DND-41 (cell line): ENCODE measurements around the gene LRFN4.

ENCODE experiments used
- ATAC-seq: fragments of 200-7000 bp; cut with Tn5 transposase; 3 replicates; pipeline ENCODE4 v1.9.1; 2021; ENCODE audit warnings: low read depth; ENCODE audit not compliant: insufficient read depth
- DNase-seq: peaks from one replicate; pipeline ENCODE4 v3.0.0-alpha.2; 2020
- H2AFZ ChIP-seq: 2 replicates; pipeline ENCODE4 v1.6.0; 2012; ENCODE audit warnings: low read depth, low read length
- H3K27ac ChIP-seq: 2 replicates; pipeline ENCODE4 v1.5.1; 2012; ENCODE audit warnings: low read length, inconsistent platforms
- H3K27me3 ChIP-seq: fragments of 200-600 bp; sonication (generic); 2 replicates; pipeline ENCODE4 v1.6.0; 2012; ENCODE audit warnings: low read length, mild to moderate bottlenecking, inconsistent platforms; ENCODE audit not compliant: insufficient read depth, poor library complexity
- H3K36me3 ChIP-seq: 2 replicates; pipeline ENCODE4 v1.5.1; 2012; ENCODE audit warnings: low read length, inconsistent platforms; ENCODE audit not compliant: insufficient read depth
- H3K4me1 ChIP-seq: 2 replicates; pipeline ENCODE4 v1.5.1; 2012; ENCODE audit warnings: mild to moderate bottlenecking, low read length; ENCODE audit not compliant: insufficient read depth
- H3K4me2 ChIP-seq: 2 replicates; pipeline ENCODE4 v1.6.0; 2012; ENCODE audit warnings: mild to moderate bottlenecking, moderate library complexity, low read length, inconsistent platforms; ENCODE audit not compliant: insufficient read depth
- H3K4me3 ChIP-seq, 2 experiments: fragments of 200-600 bp in 1 of 2; shearing (Covaris generic) in 1 of 2; 2 replicates each; pipeline ENCODE4 v1.5.1; 2012 to 2016; ENCODE audit warnings: inconsistent platforms in 2 of 2, low read length in 2 of 2, mild to moderate bottlenecking in 2 of 2, low read depth in 1 of 2, moderate library complexity in 1 of 2
- H3K79me2 ChIP-seq: 2 replicates; pipeline ENCODE4 v1.6.0; 2012; ENCODE audit warnings: low read length, inconsistent platforms; ENCODE audit not compliant: insufficient read depth
- H3K9ac ChIP-seq: 2 replicates; pipeline ENCODE4 v1.6.0; 2012; ENCODE audit warnings: low read depth, mild to moderate bottlenecking, inconsistent platforms, low read length, moderate library complexity
- H3K9me3 ChIP-seq: 2 replicates; pipeline ENCODE4 v1.5.1; 2012; ENCODE audit warnings: low read length, moderate library complexity, mild to moderate bottlenecking, inconsistent platforms; ENCODE audit not compliant: insufficient read depth, severe bottlenecking
- H4K20me1 ChIP-seq: 2 replicates; pipeline ENCODE4 v1.6.0; 2012; ENCODE audit warnings: low read length; ENCODE audit not compliant: insufficient read depth
- CTCF ChIP-seq: IDR thresholded peaks from 2 replicates; pipeline ENCODE4 v1.5.1; 2012; ENCODE audit warnings: borderline replicate concordance, low read length, moderate library complexity, mild to moderate bottlenecking; ENCODE audit not compliant: poor library complexity, severe bottlenecking; ENCODE audit errors: extremely low read depth
- EZH2 ChIP-seq: IDR thresholded peaks from 3 replicates; pipeline ENCODE4 v1.6.1; 2012; ENCODE audit warnings: borderline replicate concordance, low read depth, mild to moderate bottlenecking, moderate library complexity, low read length, inconsistent platforms; ENCODE audit not compliant: severe bottlenecking

The LRFN4 gene

DNA sequence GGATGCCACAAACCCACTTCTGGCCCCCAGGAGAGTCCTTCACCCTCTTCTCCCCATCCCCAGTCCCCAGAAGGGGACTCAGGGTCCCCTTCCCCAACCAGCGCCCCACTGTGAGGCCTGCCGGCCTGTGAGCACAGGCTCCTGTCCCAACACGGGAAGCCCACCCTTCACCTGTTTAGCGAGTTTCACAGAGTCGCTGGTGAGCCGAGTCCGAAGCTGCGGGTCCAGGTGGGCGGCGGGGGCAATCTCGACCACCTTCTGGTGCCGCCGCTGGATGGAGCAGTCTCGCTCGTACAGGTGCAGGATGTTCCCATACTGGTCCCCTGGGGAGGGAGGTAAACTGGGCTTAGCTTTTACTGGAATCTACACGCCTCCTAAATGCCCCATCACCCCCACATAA lies 13.3 kb downstream of the LRFN4 start:
- no peaks in the 10 kb centered on the region for H3K9me3 ChIP-seq
- no peaks in the 10 kb centered on the region for H4K20me1 ChIP-seq
- H3K4me1 ChIP-seq, result no peaks in the 10 kb centered on the region
- no peak overlapping the region for H2AFZ ChIP-seq
- no peak overlapping the region for H3K4me2 ChIP-seq
- H3K9ac ChIP-seq, result no peak overlapping the region
- TF ChIP-seq CTCF (no peak), EZH2 (no peak)
- DNase-seq (no peak), ATAC-seq (no peak)
- no peaks in the 10 kb centered on the region for H3K79me2 ChIP-seq
- no peak overlapping the region for H3K4me3 ChIP-seq
- no peak overlapping the region for H3K27ac ChIP-seq
- H3K36me3 ChIP-seq, result peaks cover 18% of the 10 kb centered on the region
- no peaks in the 10 kb centered on the region for H3K27me3 ChIP-seq

DNA sequence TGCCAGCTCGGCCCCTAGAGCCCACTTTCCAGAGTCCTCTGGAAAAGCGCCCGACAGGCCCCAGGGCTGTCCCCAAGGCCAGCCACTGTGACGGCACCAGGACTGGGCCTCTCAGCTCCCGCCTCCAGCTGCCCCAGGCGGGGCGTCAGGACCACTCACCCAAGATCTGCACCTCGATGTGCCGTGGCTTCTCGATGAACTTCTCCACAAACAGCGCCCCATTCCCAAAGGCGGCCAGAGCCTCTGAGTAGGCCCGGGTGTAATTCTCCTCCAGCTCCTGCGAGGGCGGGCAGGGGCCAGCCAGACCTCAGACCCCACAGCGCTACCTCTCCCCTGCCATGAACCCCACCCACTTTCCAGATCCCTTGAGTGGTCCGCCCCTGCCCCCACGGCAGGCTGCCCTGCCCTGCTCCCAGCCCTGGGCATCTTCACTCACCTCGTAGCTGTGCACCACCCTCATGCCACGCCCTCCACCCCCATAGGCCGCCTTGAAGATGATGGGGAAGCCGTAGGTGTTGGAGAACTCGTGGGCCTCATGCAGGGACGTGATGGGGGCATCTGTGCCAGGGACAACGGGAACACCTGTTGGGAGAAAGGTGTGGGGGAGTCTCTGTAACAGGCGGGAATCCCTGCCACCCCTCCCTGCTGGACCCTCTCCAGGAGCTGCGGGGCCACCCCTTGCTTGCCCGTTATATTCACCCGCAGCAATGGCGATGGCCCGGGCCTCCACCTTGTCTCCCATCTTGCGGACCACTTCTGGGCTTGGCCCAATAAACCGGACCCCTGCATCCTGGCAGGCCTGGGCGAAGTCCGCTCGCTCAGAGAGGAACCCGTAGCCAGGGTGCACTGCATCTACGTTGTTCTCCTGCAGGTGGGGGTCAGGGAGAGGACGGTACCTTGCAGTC lies 14.0 kb downstream of the LRFN4 start:
- no peak overlapping the region for H2AFZ ChIP-seq
- no peak for TF ChIP-seq CTCF
- TF ChIP-seq EZH2, result no peak
- H4K20me1 ChIP-seq, result no peaks in the 10 kb centered on the region
- ATAC-seq (no peak), DNase-seq (no peak)
- no peak overlapping the region for H3K9ac ChIP-seq
- H3K9me3 ChIP-seq, result no peaks in the 10 kb centered on the region
- no peak overlapping the region for H3K4me3 ChIP-seq
- H3K27ac ChIP-seq, result no peak overlapping the region
- H3K79me2 ChIP-seq, result no peaks in the 10 kb centered on the region
- no peaks in the 10 kb centered on the region for H3K27me3 ChIP-seq
- H3K4me2 ChIP-seq, result no peak overlapping the region
- H3K36me3 ChIP-seq, result peaks cover 18% of the 10 kb centered on the region
- H3K4me1 ChIP-seq, result no peaks in the 10 kb centered on the region

- H2AFZ ChIP-seq, result no peak overlapping the region
- H3K27ac ChIP-seq, result no peak overlapping the region
- no peak overlapping the region for H3K4me2 ChIP-seq
- TF ChIP-seq CTCF (no peak), EZH2 (no peak)
- no peak overlapping the region for H3K4me3 ChIP-seq
- DNase-seq (no peak), ATAC-seq (no peak)
- no peaks in the 10 kb centered on the region for H3K4me1 ChIP-seq
- H3K9me3 ChIP-seq, result no peaks in the 10 kb centered on the region
- H3K36me3 ChIP-seq, result peaks cover 18% of the 10 kb centered on the region
- no peaks in the 10 kb centered on the region for H4K20me1 ChIP-seq
- no peaks in the 10 kb centered on the region for H3K79me2 ChIP-seq
- no peaks in the 10 kb centered on the region for H3K27me3 ChIP-seq
- no peak overlapping the region for H3K9ac ChIP-seq
Measured at GRCh38 chr11:66871521-66871901, 14.6 kb downstream of the LRFN4 start.
